Measurements from ENCODE around the gene CIITA.
"Not testable (repeated sequence)": the region's sequence is repeated elsewhere in the genome, so short reads cannot be mapped to it uniquely, and the experiment has no call there.

The CIITA gene

GRCh38 chr16:10922328-10923145 lies 45.5 kb downstream of the CIITA start:
- no peak for DNase-seq

- DNase-seq, result no peak
These were observed 46.2 kb downstream of the CIITA start for GRCh38 chr16:10923146-10923649.

GRCh38 chr16:10923650-10924214 lies 46.7 kb downstream of the CIITA start:
- DNase-seq, result no peak

GRCh38 chr16:10925285-10925684 lies 48.3 kb downstream of the CIITA start:
- DNase-seq, result not testable (repeated sequence)

- no peak for DNase-seq
These were observed 49.1 kb downstream of the CIITA start for GRCh38 chr16:10926094-10926493.

- DNase-seq, result no peak
These were observed 49.9 kb downstream of the CIITA start for GRCh38 chr16:10926867-10927266.

- DNase-seq, result no peak
These were observed 50.6 kb downstream of the CIITA start for GRCh38 chr16:10927497-10928112.

GRCh38 chr16:10929097-10929496 lies 52.1 kb downstream of the CIITA start:
- not testable (repeated sequence) for DNase-seq

GRCh38 chr16:10929853-10930754 lies 53.1 kb downstream of the CIITA start:
- no peak for DNase-seq

- no peak for DNase-seq
These were observed 53.7 kb downstream of the CIITA start for GRCh38 chr16:10930755-10931093.

GRCh38 chr16:10931134-10931533 lies 54.1 kb downstream of the CIITA start:
- no peak for DNase-seq

- no peak for DNase-seq
These were observed 55.1 kb downstream of the CIITA start for GRCh38 chr16:10931977-10932632.

- DNase-seq, result no peak
These were observed 56.1 kb downstream of the CIITA start for GRCh38 chr16:10932959-10933710.

GRCh38 chr16:10933865-10934264 lies 56.9 kb downstream of the CIITA start:
- DNase-seq, result no peak

GRCh38 chr16:10934325-10935107 lies 57.5 kb downstream of the CIITA start:
- DNase-seq, result no peak

GRCh38 chr16:10935226-10935915 lies 58.4 kb downstream of the CIITA start:
- no peak for DNase-seq

GRCh38 chr16:10936272-10936984 lies 59.4 kb downstream of the CIITA start:
- no peak for DNase-seq

GRCh38 chr16:10937068-10937859 lies 60.3 kb downstream of the CIITA start:
- no peak for DNase-seq

- DNase-seq, result no peak
These were observed 61.3 kb downstream of the CIITA start for GRCh38 chr16:10938321-10938720.

Measured in NCI-H526 treated with DMSO at 0.1 percent for 48 hours (cell line).